ENCODE data around the gene DTX4.

The DTX4 gene

GRCh38 chr11:59219836-59220235, 47.9 kb downstream of the DTX4 start:
- Histone ChIP-seq H3K36me3 (ENCODE audit: control insufficient read depth in 2 of 2, insufficient read depth in 2 of 2, low read length in 2 of 2) (no peaks in the 10 kb centered on the region), H3K4me3 (ENCODE audit: low read length in 2 of 2) (no peak overlapping the region), H3K27ac (ENCODE audit: low read length) (no peak overlapping the region), H3K9me3 (ENCODE audit: control insufficient read depth in 2 of 2, low read length in 2 of 2) (no peaks in the 10 kb centered on the region), H3K27me3 (ENCODE audit: control insufficient read depth in 1 of 2, insufficient read depth in 2 of 2, low read length in 2 of 2) (no peaks in the 10 kb centered on the region), H3K9ac (ENCODE audit: low read length in 2 of 2) (no peak overlapping the region), H3K4me1 (ENCODE audit: control insufficient read depth, insufficient read depth, low read length) (no peaks in the 10 kb centered on the region)

DNA sequence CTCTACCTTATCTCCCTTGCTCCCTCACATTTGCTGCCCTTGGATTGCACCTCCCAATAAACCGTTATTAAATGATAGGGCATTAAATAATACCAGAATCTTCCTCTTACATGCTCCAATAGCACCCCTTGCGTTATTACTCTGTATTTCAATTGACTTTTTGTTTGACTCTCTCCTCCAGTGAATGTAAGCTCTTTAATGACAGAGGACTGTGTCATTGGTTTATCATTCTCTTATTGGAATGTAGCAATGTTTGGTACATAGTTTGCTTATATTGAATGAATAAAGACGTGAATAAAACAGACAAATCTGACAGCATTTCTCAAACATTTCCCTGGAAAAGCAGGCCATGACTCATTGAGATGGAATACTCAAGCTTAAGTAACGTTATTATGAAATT, 49.5 kb downstream of the DTX4 start:
- no peak overlapping the region for H3K4me3 ChIP-seq (ENCODE audit: low read length in 2 of 2)
- H3K9ac ChIP-seq (ENCODE audit: low read length in 2 of 2), result no peak overlapping the region
- H3K27me3 ChIP-seq (ENCODE audit: control insufficient read depth in 1 of 2, insufficient read depth in 2 of 2, low read length in 2 of 2), result no peaks in the 10 kb centered on the region
- no peaks in the 10 kb centered on the region for H3K9me3 ChIP-seq (ENCODE audit: control insufficient read depth in 2 of 2, low read length in 2 of 2)
- H3K4me1 ChIP-seq (ENCODE audit: control insufficient read depth, insufficient read depth, low read length), result no peaks in the 10 kb centered on the region
- no peak overlapping the region for H3K27ac ChIP-seq (ENCODE audit: low read length)
- no peaks in the 10 kb centered on the region for H3K36me3 ChIP-seq (ENCODE audit: control insufficient read depth in 2 of 2, insufficient read depth in 2 of 2, low read length in 2 of 2)

DNA sequence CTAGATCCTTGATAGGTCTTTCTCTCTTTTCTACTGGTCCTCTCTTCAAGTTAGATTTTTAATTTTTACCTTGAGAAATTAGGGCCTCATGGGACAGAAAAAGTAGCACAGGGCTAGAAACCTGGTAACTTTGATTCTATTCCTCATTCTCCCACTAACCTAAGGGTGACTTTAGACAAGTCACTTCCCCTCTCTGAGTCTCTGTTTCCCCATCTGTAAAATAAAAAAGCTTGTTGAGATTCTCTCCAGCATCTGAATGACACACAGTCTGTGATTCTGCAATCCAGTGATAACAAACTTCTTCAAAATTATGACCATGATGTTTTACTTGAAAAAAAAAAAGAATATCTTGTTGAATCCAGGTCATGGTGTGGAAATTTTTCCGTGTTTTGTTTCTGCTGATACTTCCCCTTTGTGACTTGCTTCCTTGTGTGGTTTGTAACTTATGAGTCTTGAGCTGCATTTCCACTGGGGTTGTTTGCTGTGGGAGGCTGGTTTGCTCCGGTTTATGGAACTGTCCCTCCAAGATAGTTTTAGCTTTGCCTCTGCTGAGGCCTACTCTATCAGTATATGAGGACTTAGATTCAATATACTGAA, 50.6 kb downstream of the DTX4 start:
- Histone ChIP-seq H3K9ac (ENCODE audit: low read length in 2 of 2) (no peak overlapping the region), H3K4me3 (ENCODE audit: low read length in 2 of 2) (no peak overlapping the region), H3K4me1 (ENCODE audit: control insufficient read depth, insufficient read depth, low read length) (no peaks in the 10 kb centered on the region), H3K9me3 (ENCODE audit: control insufficient read depth in 2 of 2, low read length in 2 of 2) (no peaks in the 10 kb centered on the region), H3K27me3 (ENCODE audit: control insufficient read depth in 1 of 2, insufficient read depth in 2 of 2, low read length in 2 of 2) (no peaks in the 10 kb centered on the region), H3K36me3 (ENCODE audit: control insufficient read depth in 2 of 2, insufficient read depth in 2 of 2, low read length in 2 of 2) (no peaks in the 10 kb centered on the region), H3K27ac (ENCODE audit: low read length) (no peak overlapping the region)

DNA sequence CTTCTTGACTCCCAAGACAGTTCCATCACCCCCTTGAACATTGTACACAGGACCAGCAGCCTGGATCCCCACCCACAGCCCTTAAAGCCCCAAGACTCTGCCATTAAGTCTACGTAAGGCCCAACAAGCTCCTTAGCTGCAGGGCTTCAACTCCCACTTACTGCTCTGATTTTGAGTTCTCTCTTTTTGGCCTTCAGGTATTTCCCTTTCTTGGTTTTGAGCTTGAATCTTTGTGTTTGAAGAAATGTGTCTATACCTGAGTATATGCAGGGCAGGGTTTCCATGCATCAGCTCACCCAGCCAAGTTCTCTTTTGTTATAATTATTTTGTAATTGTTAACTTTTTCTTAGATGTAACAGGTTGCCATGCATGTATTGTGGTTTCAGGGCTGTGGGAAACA, 51.2 kb downstream of the DTX4 start:
- no peaks in the 10 kb centered on the region for H3K27me3 ChIP-seq (ENCODE audit: control insufficient read depth in 1 of 2, insufficient read depth in 2 of 2, low read length in 2 of 2)
- peak overlapping the region; percentile 53 for H3K27ac ChIP-seq (ENCODE audit: low read length)
- H3K9me3 ChIP-seq (ENCODE audit: control insufficient read depth in 2 of 2, low read length in 2 of 2), result no peaks in the 10 kb centered on the region
- no peak overlapping the region for H3K4me3 ChIP-seq (ENCODE audit: low read length in 2 of 2)
- H3K36me3 ChIP-seq (ENCODE audit: control insufficient read depth in 2 of 2, insufficient read depth in 2 of 2, low read length in 2 of 2), result no peaks in the 10 kb centered on the region
- H3K4me1 ChIP-seq (ENCODE audit: control insufficient read depth, insufficient read depth, low read length), result no peaks in the 10 kb centered on the region
- no peak overlapping the region for H3K9ac ChIP-seq (ENCODE audit: low read length in 2 of 2)

DNA sequence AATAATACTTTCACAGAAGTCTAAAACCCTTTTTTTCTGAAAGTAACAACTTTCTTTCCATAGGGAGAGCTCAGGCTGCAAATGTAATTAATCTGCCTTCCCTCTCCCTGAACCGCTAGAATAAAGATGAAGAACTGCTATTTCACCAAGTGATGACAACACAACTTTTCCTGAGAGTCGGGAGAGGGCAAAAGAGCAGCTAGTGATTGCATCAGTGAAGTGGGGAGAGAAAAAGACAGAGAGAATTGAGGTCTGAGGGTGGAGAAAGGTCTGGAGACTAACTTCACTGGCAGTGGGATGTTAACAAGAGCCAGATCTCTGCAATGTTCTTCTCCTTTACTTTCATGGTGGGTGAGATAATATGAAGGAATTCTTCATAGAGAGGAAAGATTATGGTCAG, 51.7 kb downstream of the DTX4 start:
- no peaks in the 10 kb centered on the region for H3K27me3 ChIP-seq (ENCODE audit: control insufficient read depth in 1 of 2, insufficient read depth in 2 of 2, low read length in 2 of 2)
- no peaks in the 10 kb centered on the region for H3K4me1 ChIP-seq (ENCODE audit: control insufficient read depth, insufficient read depth, low read length)
- H3K9me3 ChIP-seq (ENCODE audit: control insufficient read depth in 2 of 2, low read length in 2 of 2), result no peaks in the 10 kb centered on the region
- no peak overlapping the region for H3K9ac ChIP-seq (ENCODE audit: low read length in 2 of 2)
- H3K27ac ChIP-seq (ENCODE audit: low read length), result peak overlapping the region; percentile 53
- no peaks in the 10 kb centered on the region for H3K36me3 ChIP-seq (ENCODE audit: control insufficient read depth in 2 of 2, insufficient read depth in 2 of 2, low read length in 2 of 2)
- no peak overlapping the region for H3K4me3 ChIP-seq (ENCODE audit: low read length in 2 of 2)

DNA sequence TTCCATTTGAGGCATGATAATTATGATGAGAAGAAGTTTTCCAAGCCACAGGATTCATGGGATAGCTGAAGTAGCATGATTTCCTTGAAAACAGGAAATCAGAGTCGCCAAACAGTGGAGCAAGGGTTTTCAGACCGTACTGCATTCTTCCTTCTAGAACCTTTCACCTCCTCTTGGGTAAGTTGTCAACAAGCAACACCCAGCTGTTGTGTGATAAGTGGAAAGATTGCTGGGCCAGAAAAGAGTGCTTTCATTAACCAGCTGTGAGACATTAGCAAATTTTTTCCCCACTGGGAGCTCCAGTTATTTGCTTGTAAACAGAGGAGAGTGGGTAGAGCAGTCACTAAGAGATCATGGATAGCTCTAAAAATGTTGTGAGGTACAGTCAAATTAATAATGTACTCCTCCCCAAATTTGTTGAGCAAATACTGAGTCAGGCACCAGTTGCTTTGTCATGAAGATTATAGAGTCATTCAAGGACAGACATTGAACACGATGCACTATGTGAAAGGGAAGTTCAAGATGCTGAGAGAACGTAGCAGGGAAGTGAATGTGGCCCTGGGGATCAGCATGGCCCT, 52.5 kb downstream of the DTX4 start:
- Histone ChIP-seq H3K4me3 (ENCODE audit: low read length in 2 of 2) (no peak overlapping the region), H3K27ac (ENCODE audit: low read length) (peak overlapping the region; percentile 53)

DNA sequence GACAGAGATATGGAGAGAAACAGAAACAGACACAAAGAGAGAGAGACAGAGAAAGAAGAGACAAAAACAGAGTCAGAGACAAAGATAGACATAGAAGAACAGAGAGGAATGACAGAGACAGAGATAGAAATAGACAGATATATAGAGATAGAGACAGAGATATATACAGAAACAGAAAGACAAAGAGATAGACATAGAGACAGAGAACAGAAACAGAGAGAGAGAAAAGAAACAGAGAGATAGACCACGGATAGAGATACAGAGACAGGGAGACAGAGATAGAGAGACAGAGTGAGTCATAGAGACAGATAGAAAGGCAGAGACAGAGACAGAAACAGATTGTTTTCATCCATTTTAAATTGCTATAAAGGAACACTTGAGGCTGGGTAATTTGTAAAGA, 53.1 kb downstream of the DTX4 start:
- Histone ChIP-seq H3K27ac (ENCODE audit: low read length) (no peak overlapping the region), H3K4me1 (ENCODE audit: control insufficient read depth, insufficient read depth, low read length) (no peaks in the 10 kb centered on the region), H3K36me3 (ENCODE audit: control insufficient read depth in 2 of 2, insufficient read depth in 2 of 2, low read length in 2 of 2) (no peaks in the 10 kb centered on the region), H3K9ac (ENCODE audit: low read length in 2 of 2) (no peak overlapping the region), H3K27me3 (ENCODE audit: control insufficient read depth in 1 of 2, insufficient read depth in 2 of 2, low read length in 2 of 2) (no peaks in the 10 kb centered on the region), H3K4me3 (ENCODE audit: low read length in 2 of 2) (no peak overlapping the region), H3K9me3 (ENCODE audit: control insufficient read depth in 2 of 2, low read length in 2 of 2) (no peaks in the 10 kb centered on the region)

More for the DNA sequence above, 52.5 kb downstream of the DTX4 start:
- Histone ChIP-seq H3K9ac (ENCODE audit: low read length in 2 of 2) (no peak overlapping the region), H3K9me3 (ENCODE audit: control insufficient read depth in 2 of 2, low read length in 2 of 2) (no peaks in the 10 kb centered on the region), H3K36me3 (ENCODE audit: control insufficient read depth in 2 of 2, insufficient read depth in 2 of 2, low read length in 2 of 2) (no peaks in the 10 kb centered on the region), H3K27me3 (ENCODE audit: control insufficient read depth in 1 of 2, insufficient read depth in 2 of 2, low read length in 2 of 2) (no peaks in the 10 kb centered on the region), H3K4me1 (ENCODE audit: control insufficient read depth, insufficient read depth, low read length) (no peaks in the 10 kb centered on the region)

DNA sequence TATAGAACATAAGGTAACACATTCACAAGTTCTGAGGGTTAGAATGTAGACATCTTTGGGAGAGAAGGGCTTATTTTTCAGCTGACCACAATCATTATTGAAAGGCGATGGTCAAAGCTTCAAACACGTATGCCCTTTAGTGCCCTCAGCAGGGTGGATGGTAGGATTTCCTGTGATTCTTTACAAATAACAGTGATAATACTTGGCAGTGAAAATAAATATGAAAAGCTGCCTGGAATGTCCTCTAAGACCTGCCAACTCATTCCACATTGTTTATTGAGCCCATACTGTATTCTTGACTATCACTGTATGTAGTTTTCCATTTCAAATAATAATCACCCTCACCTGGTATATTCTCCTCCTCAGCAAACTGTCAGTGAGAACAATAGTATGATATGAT, 54.5 kb downstream of the DTX4 start:
- no peaks in the 10 kb centered on the region for H3K4me1 ChIP-seq (ENCODE audit: control insufficient read depth, insufficient read depth, low read length)
- H3K27ac ChIP-seq (ENCODE audit: low read length), result no peak overlapping the region
- H3K4me3 ChIP-seq (ENCODE audit: low read length in 2 of 2), result no peak overlapping the region
- no peaks in the 10 kb centered on the region for H3K36me3 ChIP-seq (ENCODE audit: control insufficient read depth in 2 of 2, insufficient read depth in 2 of 2, low read length in 2 of 2)
- no peak overlapping the region for H3K9ac ChIP-seq (ENCODE audit: low read length in 2 of 2)
- no peaks in the 10 kb centered on the region for H3K27me3 ChIP-seq (ENCODE audit: control insufficient read depth in 1 of 2, insufficient read depth in 2 of 2, low read length in 2 of 2)
- no peaks in the 10 kb centered on the region for H3K9me3 ChIP-seq (ENCODE audit: control insufficient read depth in 2 of 2, low read length in 2 of 2)

DNA sequence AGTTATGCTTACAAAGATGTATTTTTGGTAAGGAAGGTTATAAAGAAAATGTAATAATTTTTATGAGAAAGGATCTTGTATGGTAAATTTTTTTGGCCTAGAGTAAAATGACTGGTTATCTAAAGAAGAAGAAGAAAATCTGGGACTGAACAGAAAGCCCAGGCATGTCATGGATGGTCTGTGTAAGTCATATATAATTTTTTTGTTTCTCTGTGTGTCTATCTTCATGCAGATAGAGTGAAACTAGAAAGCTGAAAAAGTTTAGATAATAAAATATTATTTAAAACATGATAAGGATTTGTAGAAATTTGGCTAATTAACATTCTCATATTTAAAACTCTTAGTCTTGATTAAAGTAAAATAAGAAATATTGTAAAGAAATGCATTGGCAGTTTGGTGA, 68.4 kb downstream of the DTX4 start:
- H3K9ac ChIP-seq (ENCODE audit: low read length in 2 of 2), result no peak overlapping the region
- H3K36me3 ChIP-seq (ENCODE audit: control insufficient read depth in 2 of 2, insufficient read depth in 2 of 2, low read length in 2 of 2), result no peaks in the 10 kb centered on the region
- H3K27me3 ChIP-seq (ENCODE audit: control insufficient read depth in 1 of 2, insufficient read depth in 2 of 2, low read length in 2 of 2), result no peaks in the 10 kb centered on the region
- H3K4me3 ChIP-seq (ENCODE audit: low read length in 2 of 2), result no peak overlapping the region
- peaks cover 0 to 3% of the 10 kb centered on the region in 2 donors for H3K9me3 ChIP-seq (ENCODE audit: control insufficient read depth in 2 of 2, low read length in 2 of 2)
- H3K27ac ChIP-seq (ENCODE audit: low read length), result no peak overlapping the region
- no peaks in the 10 kb centered on the region for H3K4me1 ChIP-seq (ENCODE audit: control insufficient read depth, insufficient read depth, low read length)

DNA sequence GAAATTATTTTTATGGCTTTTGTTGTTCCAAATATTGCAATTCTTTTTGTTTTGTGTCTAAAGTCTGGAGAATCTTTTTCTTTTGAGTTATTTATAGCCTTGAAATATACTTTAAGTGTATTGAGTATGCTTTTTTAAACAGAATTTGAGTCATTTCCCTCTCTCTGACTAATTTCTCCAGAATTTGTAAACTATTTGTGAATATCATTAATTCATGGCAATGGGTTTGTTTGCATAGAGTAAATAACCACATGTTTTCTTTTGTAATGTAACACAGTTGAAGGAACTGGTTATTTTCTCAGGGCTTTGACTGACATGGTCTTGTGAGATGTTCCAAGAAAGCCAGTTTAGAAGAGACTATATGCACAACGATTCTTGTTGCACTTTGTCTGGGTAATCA, 71.7 kb downstream of the DTX4 start:
- H3K27ac ChIP-seq (ENCODE audit: low read length), result no peak overlapping the region
- H3K4me1 ChIP-seq (ENCODE audit: control insufficient read depth, insufficient read depth, low read length), result no peaks in the 10 kb centered on the region
- peaks cover 0 to 3% of the 10 kb centered on the region in 2 donors for H3K9me3 ChIP-seq (ENCODE audit: control insufficient read depth in 2 of 2, low read length in 2 of 2)
- no peaks in the 10 kb centered on the region for H3K27me3 ChIP-seq (ENCODE audit: control insufficient read depth in 1 of 2, insufficient read depth in 2 of 2, low read length in 2 of 2)
- no peak overlapping the region for H3K9ac ChIP-seq (ENCODE audit: low read length in 2 of 2)
- H3K36me3 ChIP-seq (ENCODE audit: control insufficient read depth in 2 of 2, insufficient read depth in 2 of 2, low read length in 2 of 2), result no peaks in the 10 kb centered on the region
- no peak overlapping the region for H3K4me3 ChIP-seq (ENCODE audit: low read length in 2 of 2)

GRCh38 chr11:59247531-59248227, 75.7 kb downstream of the DTX4 start:
- Histone ChIP-seq H3K27ac (ENCODE audit: low read length) (no peak overlapping the region), H3K4me3 (ENCODE audit: low read length in 2 of 2) (no peak overlapping the region), H3K36me3 (ENCODE audit: control insufficient read depth in 2 of 2, insufficient read depth in 2 of 2, low read length in 2 of 2) (no peaks in the 10 kb centered on the region), H3K9me3 (ENCODE audit: control insufficient read depth in 2 of 2, low read length in 2 of 2) (no peaks in the 10 kb centered on the region), H3K27me3 (ENCODE audit: control insufficient read depth in 1 of 2, insufficient read depth in 2 of 2, low read length in 2 of 2) (no peaks in the 10 kb centered on the region), H3K9ac (ENCODE audit: low read length in 2 of 2) (no peak overlapping the region), H3K4me1 (ENCODE audit: control insufficient read depth, insufficient read depth, low read length) (no peaks in the 10 kb centered on the region)

Data from stomach smooth muscle (tissue), 2 donors.